Stimulated activated CD4-positive, alpha-beta T cell treated with anti-CD3 and anti-CD28 coated beads, Interleukin-12 subunit alpha, Interleukin-12 subunit beta, amount 100 ng/mL, for 4 hours (primary cell): ENCODE measurements around the gene SNW1.
"Not testable (repeated sequence)": the region's sequence is repeated elsewhere in the genome, so short reads cannot be mapped to it uniquely, and the experiment has no call there.

Source experiments
- DNase-seq: peaks from one replicate; pipeline ENCODE4 v3.0.0-alpha.2; 2020

The SNW1 gene

GRCh38 chr14:77760381-77761204 lies at the start of gene SNW1:
TSS of gene SNW1 (minus strand) at chr14:77761156. CDS start at chr14:77761127, 29 bp downstream.
- DNase-seq, result peak; percentile 85

- no peak for DNase-seq
Observed at GRCh38 chr14:77809011-77809410, 48.1 kb upstream of the SNW1 start.

- DNase-seq, result no peak
Observed at GRCh38 chr14:77808250-77808649, 47.3 kb upstream of the SNW1 start.

- no peak for DNase-seq
Observed at GRCh38 chr14:77805706-77806105, 44.8 kb upstream of the SNW1 start.

DNA sequence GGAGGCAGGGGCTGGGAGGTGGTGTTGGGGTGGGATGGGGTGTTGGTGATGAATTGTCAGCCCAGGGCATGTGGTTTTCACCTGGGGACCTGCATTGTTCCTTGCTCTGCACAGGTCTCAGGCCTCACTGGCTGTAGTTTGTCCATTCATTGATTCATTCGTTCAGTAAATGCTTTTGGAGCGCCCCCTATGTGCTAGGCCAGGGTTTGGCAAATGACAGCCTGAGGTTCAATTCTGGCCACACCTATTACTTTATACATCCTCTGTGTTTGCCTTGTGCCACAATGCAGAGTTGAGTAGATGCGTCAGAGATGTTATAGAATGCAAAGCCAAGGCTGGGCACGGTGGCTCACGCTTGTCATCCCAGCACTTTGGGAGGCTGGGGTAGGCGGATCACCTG lies 43.6 kb upstream of the SNW1 start:
- no peak for DNase-seq

DNA sequence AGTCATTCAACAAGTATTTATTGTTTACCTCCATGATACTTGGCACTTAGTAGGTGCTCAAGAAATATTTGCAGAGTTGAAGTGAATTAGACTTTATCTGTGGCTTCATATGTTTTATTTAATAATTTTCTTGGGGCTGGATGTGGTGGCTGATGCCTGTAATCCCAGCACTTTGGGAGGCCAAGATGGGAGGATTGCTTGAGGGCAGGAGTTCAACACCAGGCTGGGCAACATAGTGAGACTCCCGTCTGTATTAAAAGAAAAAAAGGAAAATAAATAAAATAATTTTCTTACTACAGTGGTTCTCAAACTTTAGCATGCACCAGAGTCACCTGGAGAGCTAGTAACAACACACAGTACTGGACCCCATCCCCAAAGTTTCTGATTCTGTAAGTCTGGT lies 39.9 kb upstream of the SNW1 start:
- DNase-seq, result no peak

DNA sequence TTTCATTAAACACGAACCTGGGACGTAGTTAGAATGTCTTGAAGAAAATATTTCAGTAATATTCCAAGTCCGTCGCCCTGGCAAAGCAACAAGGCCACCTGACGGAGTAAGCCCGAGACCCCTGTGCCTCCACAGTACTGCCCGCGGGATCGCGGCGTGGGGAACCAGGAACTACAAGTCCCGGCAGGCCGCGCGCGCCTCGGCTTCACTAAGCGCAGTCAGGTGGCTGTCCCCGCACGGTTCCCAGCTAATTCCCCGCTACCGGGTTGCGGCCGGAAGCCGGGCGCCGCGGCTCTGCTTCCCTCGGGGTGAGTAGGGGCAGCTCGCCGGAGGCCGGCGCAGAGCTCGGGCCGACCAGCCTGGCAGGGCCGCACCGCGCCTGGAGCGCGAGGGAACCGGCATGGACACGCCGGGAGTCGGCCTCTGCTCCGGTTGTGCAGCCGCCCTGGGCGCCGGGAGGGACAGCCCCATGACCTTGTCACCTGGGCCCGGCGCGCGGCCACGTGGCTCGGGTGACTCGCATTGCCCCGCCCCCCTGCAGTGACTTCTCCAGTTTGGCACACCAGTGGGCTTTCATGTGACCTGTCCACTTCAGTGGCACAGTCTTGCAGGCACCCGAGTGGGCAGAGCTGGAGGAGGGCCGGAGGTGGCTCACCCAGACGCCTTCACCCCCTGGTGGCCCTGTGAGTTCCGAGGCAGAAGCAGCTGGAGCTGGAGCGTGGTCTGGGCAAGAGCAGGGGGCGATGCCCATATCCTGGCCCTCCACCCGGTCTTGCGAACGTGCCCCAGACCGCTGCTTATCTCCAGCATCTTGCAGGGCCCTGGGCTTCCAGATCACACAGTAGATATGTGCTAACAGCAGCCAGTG lies 39.1 kb upstream of the SNW1 start, which contains the start of gene ADCK1:
ADCK1 (plus strand) TSS at position 247 of the 868 bp plus-strand sequence. CDS start 18,870 bp downstream, outside the sequence.
- peak; percentile 87 for DNase-seq

DNA sequence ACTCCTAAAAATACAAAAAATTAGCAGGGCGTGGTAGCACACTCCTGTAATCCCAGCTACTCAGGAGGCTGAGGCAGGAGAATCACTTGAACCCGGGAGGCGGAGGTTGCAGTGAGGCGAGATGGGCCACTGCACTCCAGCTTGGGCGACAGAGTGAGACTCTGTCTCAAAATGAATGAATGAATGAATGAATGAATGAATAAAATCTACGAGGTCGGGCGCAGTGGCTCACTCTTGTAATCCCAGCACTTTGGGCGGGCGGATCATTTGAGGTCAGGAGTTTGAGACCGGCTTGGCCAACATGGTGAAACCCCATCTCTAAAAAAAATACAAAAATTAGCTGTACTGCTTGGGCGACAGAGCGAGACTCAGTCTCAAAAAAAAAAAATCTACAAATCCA lies 38.5 kb upstream of the SNW1 start:
- not testable (repeated sequence) for DNase-seq

GRCh38 chr14:77794357-77794756 lies 33.4 kb upstream of the SNW1 start:
- no peak for DNase-seq

DNA sequence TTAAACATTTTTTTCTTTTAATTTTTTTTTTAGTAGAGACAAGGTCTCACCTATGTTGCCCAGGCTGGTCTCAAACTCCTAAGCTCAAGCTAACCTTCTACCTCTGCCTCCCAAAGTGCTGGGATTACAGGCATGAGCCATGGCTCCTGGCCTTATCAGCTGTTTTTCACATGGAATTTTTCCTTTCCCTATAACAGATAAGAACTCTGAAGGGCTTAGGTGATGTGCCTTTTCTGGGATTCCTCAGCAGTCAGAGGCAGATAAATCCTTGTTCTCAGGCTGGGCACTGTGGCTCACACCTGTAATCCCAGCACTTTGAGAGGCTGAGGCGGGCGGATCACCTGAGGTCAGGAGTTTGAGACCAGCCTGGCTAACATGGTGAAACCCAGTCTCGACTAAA lies 32.3 kb upstream of the SNW1 start:
- not testable (repeated sequence) for DNase-seq

- no peak for DNase-seq
Observed at GRCh38 chr14:77791225-77791600, 30.3 kb upstream of the SNW1 start.

DNA sequence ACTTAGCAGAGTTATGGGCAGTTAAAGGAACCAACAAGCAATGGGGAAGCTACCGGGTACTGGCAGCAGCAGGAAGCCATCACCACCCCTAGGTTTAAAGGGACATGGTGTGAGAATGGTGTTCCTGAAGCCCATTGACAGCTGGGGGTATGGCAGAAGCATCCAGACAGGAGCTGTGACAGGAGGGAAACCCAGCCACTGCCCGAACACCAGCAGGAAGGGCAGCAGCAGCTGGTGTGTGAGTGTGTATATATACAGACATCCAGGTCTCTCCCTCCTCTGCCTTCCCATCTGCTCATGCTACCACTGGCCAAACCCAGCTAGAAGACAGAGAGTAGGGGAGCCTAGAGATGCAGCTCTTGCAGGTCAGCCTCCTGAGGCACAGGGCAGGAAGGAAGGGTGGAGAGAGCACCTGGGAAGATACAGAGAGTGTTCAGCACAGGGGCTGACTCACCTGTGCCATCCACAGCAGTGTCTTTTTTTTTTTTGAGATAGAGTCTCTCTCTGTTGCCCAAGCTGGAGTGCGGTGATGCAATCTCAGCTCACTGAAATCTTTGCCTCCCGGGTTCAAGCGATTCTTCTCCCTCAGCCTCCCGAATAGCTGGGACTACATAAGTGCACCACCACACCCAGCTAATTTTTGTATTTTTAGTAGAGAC lies 29.7 kb upstream of the SNW1 start:
- no peak for DNase-seq

DNA sequence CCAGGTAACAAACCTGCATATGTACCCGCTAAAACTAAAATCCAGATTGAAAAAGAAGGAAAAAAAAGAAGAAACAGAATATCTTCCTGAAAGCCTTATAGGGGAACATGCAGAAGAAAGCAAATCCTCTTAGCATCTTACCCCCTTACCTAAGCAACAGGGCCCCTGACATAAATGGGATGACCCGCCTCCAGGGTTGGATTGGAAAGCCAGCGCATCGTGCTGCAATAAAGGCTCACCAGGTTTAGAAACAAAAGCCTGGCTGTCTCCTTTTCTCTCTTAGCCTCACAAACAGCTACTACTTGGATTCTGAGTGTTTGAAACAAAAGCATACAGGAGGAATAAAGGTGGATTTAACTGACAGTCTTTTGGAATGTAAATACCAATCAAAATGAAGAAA lies 25.2 kb upstream of the SNW1 start:
- no peak for DNase-seq

DNA sequence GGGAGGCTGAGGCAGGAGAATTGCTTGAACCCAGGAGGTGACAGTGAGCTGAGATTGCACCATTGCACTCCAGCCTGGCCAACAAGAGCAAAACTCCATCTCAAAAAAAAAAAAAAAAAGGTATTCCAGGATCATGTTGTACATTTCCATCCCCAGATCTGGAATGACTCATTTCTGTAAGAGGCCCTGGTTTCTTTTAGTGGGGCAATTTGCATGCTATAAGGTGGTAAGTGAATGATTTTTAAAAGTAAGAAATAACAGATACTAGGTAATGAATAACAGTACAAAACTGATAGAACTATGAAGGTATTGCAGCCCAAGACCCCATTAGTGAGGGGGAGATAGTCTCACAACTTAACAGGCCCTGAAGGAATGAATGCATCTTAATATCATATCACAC lies 21.2 kb upstream of the SNW1 start:
- DNase-seq, result no peak

GRCh38 chr14:77773966-77774365 lies 13.0 kb upstream of the SNW1 start:
- DNase-seq, result not testable (repeated sequence)

GRCh38 chr14:77768442-77769069 lies 7.6 kb upstream of the SNW1 start:
- not testable (repeated sequence) for DNase-seq

DNA sequence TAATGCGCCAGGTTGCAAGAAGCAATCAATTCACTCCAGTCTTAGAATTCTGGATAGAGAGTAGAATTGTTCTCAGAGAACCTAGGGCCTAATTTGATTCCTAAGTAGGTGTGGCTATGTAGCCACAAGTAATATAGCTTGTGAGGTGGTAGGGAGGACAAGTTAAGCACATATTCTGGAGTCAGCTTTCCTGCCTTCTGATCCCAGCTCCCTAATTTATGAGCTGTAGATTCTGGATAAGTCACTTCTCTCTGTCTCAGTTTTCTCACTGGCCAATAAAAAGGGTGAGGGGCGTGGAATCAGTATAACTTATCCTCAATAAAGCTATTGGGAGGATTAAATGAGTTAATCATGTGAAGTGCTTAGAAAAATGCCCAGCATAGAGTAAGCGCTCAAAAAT lies 3.0 kb upstream of the SNW1 start:
- DNase-seq, result no peak

DNA sequence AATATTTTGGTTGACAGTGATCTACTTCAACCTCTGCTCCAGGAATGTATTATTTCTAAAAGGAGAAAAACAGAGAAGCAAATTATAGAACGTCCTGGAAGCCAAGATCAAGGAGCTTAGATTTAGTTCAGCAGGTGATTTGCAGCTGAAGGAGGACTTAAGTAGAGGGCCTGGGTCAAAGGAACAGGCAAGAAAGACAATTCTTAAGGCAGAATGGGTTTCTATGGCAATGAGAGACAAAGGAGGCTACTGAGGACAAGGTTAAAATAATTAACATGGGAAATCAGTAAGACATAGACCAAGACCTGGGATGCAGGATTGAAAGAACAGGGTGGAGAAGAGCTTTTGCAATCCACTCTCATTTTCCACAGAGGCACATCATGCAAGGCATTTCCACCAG lies 2.4 kb upstream of the SNW1 start:
- DNase-seq, result no peak

GRCh38 chr14:77761205-77761931 lies 412 bp upstream of the SNW1 start:
- DNase-seq, result no peak

GRCh38 chr14:77752799-77753516 lies 8.0 kb downstream of the SNW1 start:
- DNase-seq, result no peak

GRCh38 chr14:77752266-77752665 lies 8.7 kb downstream of the SNW1 start:
- DNase-seq, result no peak
